Gastroesophageal sphincter (tissue), 3 donors: ENCODE measurements around the gene CYFIP1.

Source experiments
- CTCF ChIP-seq, 4 experiments: fragments of 200-600 bp in 2 of 4; fragments of 450-650 bp in 2 of 4; sonication (generic) in 1 of 4; IDR thresholded peaks; one replicate each; pipeline ENCODE4 v1.5.1; 2017 to 2019; ENCODE audit warnings: antibody characterized with exemption in 4 of 4, mild to moderate bottlenecking in 2 of 4, moderate library complexity in 2 of 4
- EP300 ChIP-seq: sonication (generic); formaldehyde crosslinking; IDR thresholded peaks from one replicate; pipeline ENCODE4 v1.6.1; 2017; ENCODE audit warnings: antibody characterized with exemption, mild to moderate bottlenecking
- POLR2A ChIP-seq, 2 donors: fragments of 450-650 bp; IDR thresholded peaks; one replicate each; pipeline ENCODE4 v1.6.1; 2017; ENCODE audit warnings: antibody characterized with exemption in 2 of 2, mild to moderate bottlenecking in 2 of 2, moderate library complexity in 1 of 2
- POLR2AphosphoS5 ChIP-seq: sonication (generic); formaldehyde crosslinking; IDR thresholded peaks from one replicate; pipeline ENCODE4 v1.6.1; 2017; ENCODE audit warnings: antibody characterized with exemption

GRCh38 chr15:23003736-23004135, 23.6 kb upstream of the CYFIP1 start:
- no peak for TF ChIP-seq CTCF (IDR thresholded peaks at IDR 0.05)
- TF ChIP-seq EP300, result no peak
- TF ChIP-seq POLR2A (IDR thresholded peaks at IDR 0.05), result no peak
- TF ChIP-seq POLR2AphosphoS5, result no peak
